HG02623 (cell line): ENCODE results near the gene HCK.
"Not testable (repeated sequence)": the region's sequence is repeated elsewhere in the genome, so short reads cannot be mapped to it uniquely, and the experiment has no call there.

Source experiments
- ATAC-seq: cut with Tn5 transposase; IDR thresholded peaks from one replicate; pipeline ENCODE4 v1.9.1; 2021; ENCODE audit warnings: moderate library complexity; ENCODE audit not compliant: unreplicated experiment

The HCK gene

DNA sequence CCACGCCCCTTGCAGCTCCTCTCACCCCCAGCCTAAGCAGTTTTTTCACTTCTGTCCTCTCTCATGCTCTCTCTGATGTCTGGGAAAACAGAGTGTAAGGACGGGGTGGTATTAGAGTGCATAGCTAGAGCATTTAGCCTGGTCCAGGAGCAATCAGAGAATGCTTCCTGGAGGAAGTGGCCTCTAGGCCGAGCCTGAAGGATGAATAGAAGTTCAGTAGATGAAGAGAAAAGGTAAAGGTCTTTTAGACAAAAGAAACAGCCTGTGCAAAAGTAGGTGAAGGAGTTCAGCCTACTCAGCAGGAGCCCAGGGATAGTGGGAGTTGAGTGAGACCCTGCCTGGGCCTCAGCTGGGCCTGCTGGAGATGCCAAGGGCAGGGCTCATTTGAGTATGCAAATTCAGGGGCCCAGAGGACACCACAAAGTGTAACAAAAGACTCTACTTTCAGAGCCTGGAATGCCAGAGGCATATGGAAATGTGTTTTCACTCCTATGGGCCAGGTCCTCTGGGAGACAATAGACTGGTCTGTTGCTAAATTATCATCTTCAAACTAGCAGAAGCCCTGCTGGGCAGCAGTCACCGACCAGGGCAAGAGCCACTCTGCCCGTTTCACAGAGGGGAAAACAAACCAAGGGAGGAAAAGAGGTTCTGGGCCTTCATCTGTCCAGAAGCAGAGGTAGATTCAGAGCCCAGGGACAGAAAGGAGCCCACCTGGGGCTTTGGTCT is 37.8 kb downstream of the HCK start:
- no peak for ATAC-seq

DNA sequence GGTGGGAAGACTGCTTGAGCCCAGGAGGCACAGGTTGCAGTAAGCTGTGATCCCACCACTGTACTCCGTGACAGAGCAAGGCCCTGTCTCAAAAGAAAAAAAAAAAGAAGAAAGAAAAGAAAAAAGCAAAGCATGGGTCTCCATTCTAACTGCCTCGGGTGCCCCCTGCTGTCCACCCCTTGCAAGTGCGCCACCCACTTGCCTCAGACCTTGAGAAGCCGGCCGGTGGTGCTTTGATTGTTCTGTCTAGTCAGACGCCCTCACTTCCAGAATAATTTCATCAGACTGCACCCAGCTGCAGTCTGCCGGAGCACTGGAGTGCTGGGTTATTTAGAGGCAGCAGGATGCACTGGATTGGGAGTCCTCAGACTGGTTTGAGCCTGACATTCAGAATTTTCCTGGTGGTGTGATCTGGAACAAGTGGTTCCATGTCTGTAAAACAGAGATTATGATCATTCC is 39.9 kb downstream of the HCK start:
- ATAC-seq, result no peak

DNA sequence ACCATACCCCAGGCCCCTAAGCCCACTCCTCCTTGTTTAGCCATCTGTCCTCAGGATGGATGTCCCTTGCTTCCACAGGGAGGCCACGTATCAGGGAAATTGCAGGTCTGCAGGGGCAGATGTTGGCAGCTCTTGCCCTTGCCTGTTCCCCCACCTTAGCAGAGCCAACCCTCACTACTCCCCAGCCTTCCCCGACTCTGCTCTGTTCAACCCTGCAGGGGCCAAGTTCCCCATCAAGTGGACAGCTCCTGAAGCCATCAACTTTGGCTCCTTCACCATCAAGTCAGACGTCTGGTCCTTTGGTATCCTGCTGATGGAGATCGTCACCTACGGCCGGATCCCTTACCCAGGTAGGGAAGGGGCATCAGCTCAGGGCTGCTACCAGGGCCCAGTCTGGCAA is 46.7 kb downstream of the HCK start:
- no peak for ATAC-seq

DNA sequence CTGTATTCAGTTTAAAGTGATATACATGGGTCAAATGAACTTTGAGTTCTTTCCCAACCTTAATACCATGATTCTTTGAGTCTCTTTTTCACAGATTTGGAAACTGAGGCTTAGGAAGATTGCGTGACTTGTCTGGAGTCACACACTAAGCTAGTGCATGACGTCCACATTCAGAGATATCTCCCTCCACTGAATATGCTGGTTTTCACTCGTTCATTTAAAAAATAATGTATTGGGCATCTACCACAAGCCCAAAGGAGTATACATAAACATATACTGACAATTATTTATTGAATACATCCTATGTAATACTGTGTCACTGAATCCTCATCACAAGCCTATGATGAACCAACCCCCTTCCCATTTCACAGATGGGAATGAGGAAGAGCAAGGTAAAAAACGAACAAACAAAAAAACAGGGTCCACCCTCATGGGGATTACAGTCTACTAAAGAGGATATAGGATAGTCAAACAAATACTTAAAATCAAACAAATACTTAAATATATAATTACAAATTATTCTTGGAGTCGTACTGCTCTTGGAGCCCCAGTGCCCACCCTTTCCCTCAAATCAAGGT is 56.9 kb downstream of the HCK start:
- ATAC-seq, result no peak

DNA sequence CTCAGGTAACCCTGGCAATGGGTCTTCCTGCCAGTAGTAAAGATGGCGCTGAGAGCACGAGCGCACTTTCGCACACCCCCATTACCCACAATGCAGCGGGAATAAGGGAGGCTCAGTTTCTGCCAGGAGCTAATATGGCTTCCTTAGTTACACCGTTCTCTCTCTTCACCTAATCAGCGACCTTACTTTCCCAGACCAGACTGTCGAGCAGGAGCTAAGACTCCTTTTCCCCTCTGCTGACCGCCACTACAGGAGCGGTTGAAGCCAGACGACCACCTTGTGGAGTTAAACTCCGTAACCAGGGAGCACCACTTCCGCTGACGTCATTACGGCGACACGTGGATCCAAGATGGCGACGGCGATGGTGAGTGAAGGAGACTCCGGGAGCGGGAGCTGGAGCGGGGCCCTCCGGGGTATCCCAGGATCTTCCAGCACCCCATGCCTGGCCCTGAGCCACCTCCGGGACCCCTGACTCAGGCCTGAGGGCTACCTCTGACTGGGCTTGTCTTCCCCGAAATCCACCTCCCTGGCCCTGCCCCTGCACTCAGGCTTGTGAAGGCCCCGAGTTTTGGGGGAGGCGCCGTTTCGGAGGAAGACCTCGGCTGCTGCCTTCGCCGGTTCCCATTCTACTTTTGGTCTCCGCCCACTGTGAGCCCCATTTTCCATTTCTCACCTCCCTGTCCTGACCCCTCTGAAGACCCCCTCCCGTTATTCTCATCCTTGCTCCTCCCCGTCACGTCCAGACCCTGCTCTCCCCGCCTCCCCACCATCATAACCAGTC is 57.5 kb downstream of the HCK start, which contains the start of gene TM9SF4:
Gene TM9SF4, plus strand, starts transcription at position 323 of the 781 bp plus-strand sequence. Its CDS starts 27 bp downstream, at position 350.
- ATAC-seq, result peak; percentile 77

DNA sequence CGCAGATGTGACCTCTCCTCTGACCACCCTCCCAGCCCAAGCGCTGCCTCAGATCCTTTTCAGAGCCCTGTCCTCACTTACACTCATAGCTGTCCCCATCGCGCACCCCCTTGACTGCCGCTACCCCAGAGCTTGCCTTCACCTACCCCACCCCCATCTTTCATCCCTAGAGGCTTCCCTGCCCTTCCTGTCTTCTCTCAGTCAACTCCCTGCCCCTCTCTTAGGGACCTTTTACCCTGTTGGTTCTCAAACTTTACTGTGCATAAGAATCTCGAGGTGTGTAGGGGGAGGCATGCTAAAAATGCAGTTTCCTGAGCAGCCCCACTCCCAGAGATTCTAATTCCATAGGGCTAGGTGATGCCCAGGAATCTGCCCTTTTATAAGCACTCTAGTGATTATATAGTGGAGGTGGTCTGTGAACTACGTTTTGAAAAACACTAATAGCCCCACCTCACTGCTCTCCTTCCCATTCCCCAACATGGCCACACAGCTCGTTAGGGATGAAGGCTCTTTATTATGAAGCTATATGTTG is 58.2 kb downstream of the HCK start:
- ATAC-seq, result peak; percentile 19

DNA sequence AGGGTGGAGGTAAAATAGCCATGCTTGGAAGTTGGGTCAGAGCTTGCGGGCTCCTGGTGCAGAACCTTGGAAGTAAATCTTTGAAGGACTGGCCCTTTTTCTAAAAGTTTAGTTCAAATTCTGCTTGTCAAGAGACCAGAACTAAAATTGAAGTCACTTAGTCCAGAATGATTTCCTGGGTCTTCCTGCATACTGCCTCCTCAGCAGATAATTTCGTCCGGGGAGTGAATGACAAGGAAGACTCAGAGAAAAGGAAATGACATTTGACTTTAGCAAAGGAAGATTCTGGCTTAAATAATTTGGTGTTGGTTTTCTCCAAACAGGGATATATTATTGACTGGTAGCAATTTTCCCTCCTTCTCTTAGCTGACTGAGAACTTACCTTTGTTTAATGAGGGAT is 58.7 kb downstream of the HCK start:
- no peak for ATAC-seq

DNA sequence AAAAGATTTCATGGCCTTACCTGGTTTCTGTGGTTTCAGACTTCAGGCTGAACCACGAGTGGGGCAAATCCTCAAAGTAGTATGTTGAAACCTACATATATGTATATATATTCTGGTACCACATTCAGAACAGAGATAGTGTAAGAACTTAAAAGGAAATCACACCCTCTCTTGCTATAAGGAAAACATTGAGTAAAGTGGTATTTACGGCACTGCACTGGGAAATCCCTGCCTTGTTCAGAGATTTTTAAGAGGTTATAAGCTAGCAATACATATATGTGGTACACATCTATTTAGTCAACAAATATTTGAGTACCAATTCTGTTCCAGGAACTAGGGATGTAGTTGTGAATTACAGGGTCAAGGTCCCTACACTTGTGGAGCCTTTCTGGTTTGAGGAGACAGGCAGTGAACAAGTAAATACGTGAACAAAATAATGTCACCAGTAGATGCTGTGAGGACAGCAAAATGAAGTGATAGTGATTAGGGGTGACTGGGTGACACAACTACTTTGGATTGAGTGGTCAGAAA is 59.2 kb downstream of the HCK start:
- ATAC-seq, result no peak

DNA sequence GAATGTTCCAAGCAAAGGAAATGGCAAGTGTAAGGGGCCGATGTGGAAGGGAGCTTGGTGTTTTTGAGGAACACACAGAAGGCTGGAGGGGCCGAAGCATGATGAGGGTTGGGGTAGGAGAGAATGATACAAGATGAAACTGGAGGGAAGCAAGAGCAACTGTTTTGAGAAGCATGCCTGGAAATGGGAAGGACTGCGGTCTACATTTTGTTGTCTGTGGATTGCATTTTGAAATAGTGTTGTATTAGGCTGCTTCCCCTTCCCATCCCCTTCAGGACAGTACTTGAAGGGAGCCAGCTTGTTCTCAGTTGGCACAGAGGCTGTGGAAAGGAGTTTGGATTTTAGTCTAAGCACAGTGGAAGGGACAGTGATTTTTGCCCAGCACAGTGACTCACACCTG is 59.7 kb downstream of the HCK start:
- ATAC-seq, result no peak

DNA sequence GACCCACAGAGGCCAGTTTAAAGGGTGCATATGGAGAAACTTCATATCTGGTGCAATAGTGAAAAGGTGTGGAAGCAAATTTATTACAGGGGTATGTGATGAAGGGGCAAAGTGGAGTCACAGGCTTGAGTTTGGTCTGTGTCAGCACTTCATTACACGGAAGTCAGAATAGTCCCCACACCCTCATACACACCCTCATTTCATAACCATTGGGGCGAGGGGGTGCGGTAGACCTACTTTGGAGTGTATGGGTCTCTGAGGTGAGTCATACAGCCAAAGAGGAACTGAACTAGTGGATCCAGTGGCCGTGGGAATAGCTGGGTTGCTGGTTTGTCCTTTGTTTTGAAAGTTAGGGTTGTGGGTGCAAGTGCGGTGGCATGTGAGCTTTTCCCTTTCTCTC is 60.8 kb downstream of the HCK start:
- ATAC-seq, result no peak

DNA sequence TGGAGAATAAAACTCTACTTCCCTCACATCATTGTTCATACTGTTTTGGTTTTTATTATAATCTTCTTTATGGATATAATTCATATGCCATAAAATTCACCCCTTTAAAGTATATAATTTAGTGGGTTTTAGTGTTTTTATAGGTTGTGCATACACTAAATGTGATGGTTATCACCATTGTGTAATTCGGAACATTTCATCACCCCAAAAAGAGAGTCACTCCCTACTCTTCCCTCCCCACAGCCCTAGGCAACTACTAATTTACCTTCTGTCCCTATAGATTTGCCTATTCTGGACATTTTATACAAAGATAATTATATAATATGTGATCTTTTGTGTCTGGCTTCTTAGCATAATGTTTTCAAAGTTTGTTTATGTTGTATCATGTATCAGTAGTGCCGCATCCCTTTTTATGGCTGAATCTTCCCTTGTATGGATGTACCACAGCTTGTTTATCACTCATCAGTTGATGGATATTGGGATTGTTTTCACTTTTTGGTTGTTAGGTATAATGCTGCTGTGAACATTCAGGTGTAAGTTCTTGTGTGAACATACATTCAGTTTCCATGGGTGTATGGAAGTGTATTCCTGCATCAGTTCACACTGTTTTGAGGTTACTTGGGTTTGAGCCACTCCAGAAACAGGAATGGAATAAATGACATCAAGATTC is 61.7 kb downstream of the HCK start:
- no peak for ATAC-seq

DNA sequence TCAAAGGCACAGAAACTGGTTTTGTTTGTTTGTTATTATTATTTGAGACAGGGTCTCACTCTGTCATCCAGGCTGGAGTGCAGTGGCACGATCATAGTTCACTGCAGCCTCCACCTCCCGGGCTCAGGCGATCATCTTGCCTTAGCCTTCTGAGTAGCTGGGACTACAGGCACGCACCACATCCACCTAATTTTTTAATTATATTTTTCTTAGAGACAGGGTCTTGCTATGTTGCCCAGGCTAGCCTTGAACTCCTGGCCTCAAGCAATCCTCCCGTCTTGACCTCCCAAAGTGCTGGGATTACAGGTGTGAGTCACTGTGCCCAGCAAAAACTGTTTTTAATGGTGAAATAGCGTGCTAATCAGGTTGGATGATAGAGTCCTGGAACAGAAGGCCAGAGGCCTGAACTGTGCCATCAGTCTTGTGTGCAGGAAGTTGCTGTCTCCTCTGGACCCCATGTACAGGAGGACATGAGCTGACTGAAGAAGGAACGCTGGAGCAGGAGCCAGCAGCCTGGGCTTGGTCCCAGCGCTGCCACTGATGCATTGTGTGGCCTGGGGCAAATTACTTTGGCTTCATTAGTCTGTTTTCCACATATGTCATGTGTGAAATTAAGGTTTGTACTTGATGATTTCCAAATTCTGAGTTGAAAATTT is 62.4 kb downstream of the HCK start:
- no peak for ATAC-seq

DNA sequence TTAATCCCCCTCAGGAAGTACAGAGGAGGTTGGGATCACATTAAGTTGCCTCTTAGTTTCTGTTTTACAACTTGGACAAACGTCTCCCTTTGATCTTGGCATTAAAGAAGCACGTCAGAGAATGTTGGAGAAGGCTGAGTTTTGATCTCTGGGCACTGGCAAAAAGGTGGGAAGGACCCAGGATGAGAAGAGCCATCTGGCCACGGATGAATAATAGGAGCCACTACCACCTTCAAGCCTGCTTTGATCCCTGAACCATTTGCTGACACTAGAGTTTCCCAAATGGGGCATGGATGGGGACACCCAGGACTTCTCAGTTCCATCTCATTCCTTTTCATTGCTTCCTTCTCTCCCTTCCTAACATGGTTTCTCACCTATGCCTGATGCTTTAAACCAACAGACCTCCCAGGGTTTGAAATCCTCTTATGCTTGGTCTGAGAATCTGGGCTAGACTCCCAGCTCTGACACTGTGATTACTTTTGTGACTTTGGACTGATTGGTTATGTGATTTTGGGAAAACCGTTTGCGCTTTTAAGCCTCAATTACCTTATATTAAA is 63.2 kb downstream of the HCK start:
- ATAC-seq, result no peak

DNA sequence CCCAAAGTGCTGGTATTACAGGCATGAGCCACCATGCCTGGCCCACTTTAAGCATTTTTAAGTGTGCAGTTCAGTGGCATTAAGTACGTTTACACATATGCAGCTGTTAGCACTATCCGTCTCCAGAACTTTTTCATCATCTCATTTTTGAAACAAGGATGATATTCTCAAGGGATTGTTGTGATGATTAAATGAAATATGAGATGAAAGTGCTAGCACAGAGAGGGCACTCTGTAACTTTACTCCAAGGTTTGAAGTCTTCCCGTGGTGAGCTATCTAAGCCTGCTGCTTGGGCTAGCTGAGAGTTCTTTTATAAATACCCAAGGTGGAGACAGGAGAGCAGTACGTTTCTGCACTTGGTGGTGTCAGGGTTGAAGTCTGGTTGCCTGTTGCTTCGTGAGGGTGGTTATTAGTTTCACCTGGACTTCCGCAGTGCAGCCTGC is 64.1 kb downstream of the HCK start:
- no peak for ATAC-seq

DNA sequence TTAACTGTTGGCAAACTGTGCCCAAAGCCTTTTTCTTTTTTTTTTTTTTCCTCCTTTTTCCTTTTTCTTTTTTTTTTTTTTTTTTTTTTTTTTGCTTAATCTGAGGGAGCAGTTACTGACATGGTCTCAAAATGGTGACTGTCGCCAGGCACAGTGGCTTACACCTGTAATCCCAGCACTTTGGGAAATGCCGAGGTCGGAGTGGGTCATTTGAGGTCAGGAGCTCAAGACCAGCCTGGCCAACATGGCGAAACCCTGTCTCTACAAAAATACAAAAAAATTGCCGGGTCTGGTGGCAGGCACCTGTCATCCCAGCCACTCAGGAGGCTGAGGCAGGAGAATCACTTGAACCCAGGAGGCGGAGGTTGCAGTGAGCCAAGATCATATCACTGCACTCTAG is 64.8 kb downstream of the HCK start:
- not testable (repeated sequence) for ATAC-seq

DNA sequence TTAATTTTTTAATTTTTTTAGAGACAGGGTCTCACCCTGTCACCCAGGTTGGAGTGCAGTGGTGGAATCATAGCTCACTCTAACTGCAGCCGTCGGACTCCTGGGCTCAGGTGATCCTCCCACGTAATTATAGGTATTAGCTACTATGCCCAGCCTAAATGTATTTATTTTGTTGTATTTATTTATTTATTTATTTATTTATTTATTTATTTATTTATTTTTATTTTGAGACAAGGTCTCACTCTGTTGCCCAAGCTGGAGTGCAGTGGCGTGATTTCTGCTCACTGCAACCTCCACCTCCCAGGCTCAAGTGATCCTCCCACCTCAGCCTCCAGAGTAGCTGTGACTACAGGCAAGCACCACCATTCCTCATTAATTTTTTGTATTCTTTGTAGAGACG is 66.4 kb downstream of the HCK start:
- ATAC-seq, result not testable (repeated sequence)

DNA sequence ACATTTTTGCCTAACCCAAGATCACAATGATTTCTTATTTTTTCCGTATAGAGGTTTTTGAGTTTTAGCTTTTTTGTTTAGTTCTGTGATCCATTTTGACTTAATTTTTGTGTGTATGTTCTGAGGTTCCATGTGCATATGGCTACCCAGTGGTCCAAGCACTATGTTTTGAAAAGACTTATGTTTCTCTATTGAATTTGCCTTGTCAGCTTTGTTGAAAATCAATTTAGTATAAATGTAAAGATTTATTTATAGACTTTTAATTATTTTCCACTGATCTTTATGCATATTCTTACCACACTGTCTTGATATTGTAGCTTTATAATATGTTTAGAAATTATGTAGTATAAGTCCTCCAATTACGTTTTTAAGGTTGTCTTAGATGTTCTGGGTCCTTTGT is 67.7 kb downstream of the HCK start:
- ATAC-seq, result no peak

DNA sequence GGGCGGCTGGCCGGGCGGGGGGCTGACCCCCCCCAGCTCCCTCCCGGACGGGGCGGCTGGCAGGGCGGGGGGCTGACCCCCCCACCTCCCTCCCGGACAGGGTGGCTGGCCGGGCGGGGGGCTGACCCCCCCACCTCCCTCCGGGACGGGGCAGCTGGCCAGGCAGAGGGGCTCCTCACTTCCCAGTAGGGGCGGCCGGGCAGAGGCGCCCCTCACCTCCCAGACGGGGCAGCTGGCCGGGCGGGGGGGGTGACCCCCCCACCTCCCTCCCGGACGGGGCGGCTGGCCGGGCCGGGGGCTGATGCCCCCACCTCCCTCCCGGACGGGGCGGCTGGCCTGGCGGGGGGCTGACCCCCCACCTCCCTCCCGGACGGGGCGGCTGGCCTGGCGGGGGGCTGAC is 69.9 kb downstream of the HCK start:
- ATAC-seq, result not testable (repeated sequence)

DNA sequence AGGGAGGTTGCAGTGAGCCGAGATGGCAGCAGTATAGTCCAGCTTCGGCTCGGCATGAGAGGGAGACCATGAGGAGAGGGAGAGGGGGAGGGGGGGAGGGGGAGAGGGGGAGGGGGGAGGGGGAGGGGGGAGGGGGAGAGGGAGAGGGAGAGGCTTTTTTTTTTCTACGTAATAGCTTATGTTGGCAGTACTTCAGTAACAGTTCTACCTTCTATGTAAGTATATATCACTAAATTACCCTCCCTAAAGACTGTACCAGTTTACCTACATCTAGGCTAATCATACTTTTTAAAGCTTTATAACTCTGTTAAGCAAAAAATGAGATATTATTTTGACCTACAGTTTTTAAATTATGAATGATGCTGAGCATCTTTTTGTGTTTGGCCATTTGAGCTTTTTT is 71.0 kb downstream of the HCK start:
- no peak for ATAC-seq

DNA sequence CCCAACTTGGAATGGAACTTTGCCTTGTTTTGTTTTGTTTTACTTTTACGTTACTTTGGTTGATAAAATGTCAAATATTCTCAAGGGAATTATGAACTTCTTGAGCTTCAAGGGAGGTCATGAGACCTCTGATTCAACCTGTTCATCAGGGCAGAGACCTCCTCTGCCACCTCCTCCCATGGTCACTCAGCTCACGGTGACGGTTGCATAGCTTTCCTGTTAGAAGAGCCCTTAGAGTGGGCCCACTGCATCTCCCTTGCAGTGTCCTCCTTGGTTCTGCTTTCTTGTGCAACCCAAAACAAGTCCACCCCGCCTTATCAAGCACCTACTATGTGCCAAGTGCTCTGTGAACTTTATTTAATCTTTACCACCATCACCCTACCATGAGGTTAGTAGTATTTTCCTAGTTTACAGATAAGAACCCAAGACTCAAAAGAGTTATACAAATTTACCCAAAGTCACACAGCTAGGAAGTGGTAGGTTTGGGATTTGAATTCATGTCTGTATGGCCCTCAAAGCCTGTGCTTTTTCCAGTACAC is 72.9 kb downstream of the HCK start:
- ATAC-seq, result no peak
